HepG2 (cell line): ENCODE data around the gene NPPC. TPM values are rescaled to one million over a fixed set of nuclear protein-coding genes. Genes with fewer than 3 reads are reported as not detected.

Experiments
- CHD2 ChIP-seq: IDR thresholded peaks from 2 replicates; pipeline ENCODE4 v1.6.1; 2011; ENCODE audit warnings: low read depth, low read length, improper control_type of control experiment
- CSRNP2 ChIP-seq: sonication (generic); formaldehyde crosslinking; conservative IDR thresholded peaks from 2 replicates; pipeline ENCODE4 v1.8.0; 2022; ENCODE audit warnings: low read depth, missing genetic modification reagents
- GATAD2A ChIP-seq: IDR thresholded peaks from 2 replicates; pipeline ENCODE4 v1.6.1; 2016
- IKZF4 ChIP-seq: sonication (generic); formaldehyde crosslinking; IDR thresholded peaks from 2 replicates; pipeline ENCODE4 v1.5.1; 2020; ENCODE audit warnings: borderline replicate concordance, mild to moderate bottlenecking, low read depth, missing genetic modification reagents; ENCODE audit errors: not compliant biosample characterization
- JUN ChIP-seq: sonication (generic); formaldehyde crosslinking; IDR thresholded peaks from 2 replicates; pipeline ENCODE4 v1.4.0; 2020; ENCODE audit warnings: mild to moderate bottlenecking, missing genetic modification reagents
- MIER2 ChIP-seq: IDR thresholded peaks from 2 replicates; pipeline ENCODE4 v1.6.1; 2016; ENCODE audit warnings: missing biosample characterization, missing genetic modification reagents
- MIER3 ChIP-seq: IDR thresholded peaks from 2 replicates; pipeline ENCODE4 v1.6.1; 2016; ENCODE audit warnings: missing compliant biosample characterization, borderline replicate concordance
- MTF2 ChIP-seq: sonication (generic); formaldehyde crosslinking; IDR thresholded peaks from 2 replicates; pipeline ENCODE4 v1.5.0; 2020; ENCODE audit warnings: missing genetic modification reagents, borderline replicate concordance
- PAF1 ChIP-seq: IDR thresholded peaks from 2 replicates; pipeline ENCODE4 v1.6.1; 2016; ENCODE audit warnings: missing genetic modification reagents, missing compliant biosample characterization
- PPARG ChIP-seq: conservative IDR thresholded peaks from 2 replicates; pipeline ENCODE4 v1.6.1; 2016; ENCODE audit warnings: missing biosample characterization, missing genetic modification reagents
- REL ChIP-seq: sonication (generic); formaldehyde crosslinking; conservative IDR thresholded peaks from 2 replicates; pipeline ENCODE4 v1.8.0; 2022; ENCODE audit warnings: mild to moderate bottlenecking, missing genetic modification reagents, moderate library complexity
- ZBTB7B ChIP-seq: sonication (generic); formaldehyde crosslinking; IDR thresholded peaks from 2 replicates; pipeline ENCODE4 v1.4.0; 2020; ENCODE audit warnings: missing genetic modification reagents
- ZFX ChIP-seq: sonication (generic); formaldehyde crosslinking; IDR thresholded peaks from 2 replicates; pipeline ENCODE4 v1.4.0; 2020; ENCODE audit warnings: mild to moderate bottlenecking, low read depth, missing genetic modification reagents, moderate library complexity
- ZNF12 ChIP-seq: sonication (generic); formaldehyde crosslinking; IDR thresholded peaks from 2 replicates; pipeline ENCODE4 v1.5.0; 2020; ENCODE audit warnings: missing genetic modification reagents
- ZNF124 ChIP-seq: sonication (generic); formaldehyde crosslinking; IDR thresholded peaks from 2 replicates; pipeline ENCODE4 v1.4.0; 2020; ENCODE audit warnings: missing genetic modification reagents
- ZNF326 ChIP-seq: sonication (generic); formaldehyde crosslinking; IDR thresholded peaks from 2 replicates; pipeline ENCODE4 v1.4.0; 2020; ENCODE audit warnings: missing genetic modification reagents, borderline replicate concordance
- ZNF468 ChIP-seq: sonication (generic); formaldehyde crosslinking; IDR thresholded peaks from 2 replicates; pipeline ENCODE4 v1.8.0; 2022; ENCODE audit warnings: mild to moderate bottlenecking, moderate library complexity, missing genetic modification reagents
- ZNF713 ChIP-seq: sonication (generic); formaldehyde crosslinking; IDR thresholded peaks from 2 replicates; pipeline ENCODE4 v1.4.0; 2020; ENCODE audit warnings: mild to moderate bottlenecking, missing genetic modification reagents
- ZNF766 ChIP-seq: sonication (generic); formaldehyde crosslinking; IDR thresholded peaks from 2 replicates; pipeline ENCODE4 v1.5.0; 2020; ENCODE audit warnings: missing genetic modification reagents, borderline replicate concordance
- ZNF839 ChIP-seq: sonication (generic); formaldehyde crosslinking; IDR thresholded peaks from 2 replicates; pipeline ENCODE4 v1.4.0; 2020; ENCODE audit warnings: missing genetic modification reagents, mild to moderate bottlenecking, borderline replicate concordance
- ZNF883 ChIP-seq: sonication (generic); formaldehyde crosslinking; IDR thresholded peaks from 2 replicates; pipeline ENCODE4 v1.5.1; 2020; ENCODE audit warnings: mild to moderate bottlenecking, missing genetic modification reagents; ENCODE audit errors: not compliant biosample characterization
- polyA plus RNA-seq, 8 experiments: library from polyadenylated mRNA; depleted of rRNA in 3 of 8; stranded (reverse) in 7 of 8; unstranded in 1 of 8; fragments of >200 nt; fragmentation: Illumina TruSeq in 4 of 8; extraction: Trizol in 4 of 8; gene quantifications; 2 replicates each; pipeline versions ENCODE4 v1.2.1 to v1.2.3, GENCODE V29; 2011 to 2016; ENCODE audit warnings: low read depth in 4 of 8, missing spikeins in 1 of 8, mixed read lengths in 1 of 8; ENCODE audit not compliant: insufficient read depth in 1 of 8
- total RNA-seq, 5 experiments: library from RNA; depleted of rRNA; stranded (reverse); fragments of >200 nt; fragmentation: Illumina TruSeq; extraction: Trizol; gene quantifications; 2 replicates each; pipeline ENCODE4 v1.2.3, GENCODE V29; 2016; ENCODE audit warnings: low read depth in 1 of 5
- TF ChIP-seq, protein P1 (sequence below), 2 experiments: sonication (generic) in 1 of 2; formaldehyde crosslinking in 1 of 2; IDR thresholded peaks; 2 replicates each; pipeline versions ENCODE4 v1.6.1 to v1.9.0; 2014 to 2022; ENCODE audit warnings: antibody characterized with exemption in 1 of 2, borderline replicate concordance in 1 of 2, inconsistent platforms in 1 of 2, low read depth in 1 of 2, missing genetic modification reagents in 1 of 2
- TF ChIP-seq, protein P2 (sequence below): sonication (generic); formaldehyde crosslinking; IDR thresholded peaks from 2 replicates; pipeline ENCODE4 v1.4.0; 2020; ENCODE audit warnings: missing genetic modification reagents, borderline replicate concordance

NPPC gene
- total and polyA plus RNA-seq, 2 of the 13 experiments (the other 11 are each of a cell fraction or from before 2014, with no cell fraction given): 0.11 TPM; not detected in 1

GRCh38 chr2:231900486-231900942 lies 25.7 kb downstream of the NPPC start (continued):
- TF ChIP-seq ZFX (CRISPR knock-in tag) (peak; percentile 83), PAF1 (no peak), GATAD2A (CRISPR knock-in tag) (peak; percentile 57), ZNF468 (CRISPR knock-in tag) (no peak), ZNF326 (no peak), ZNF713 (CRISPR knock-in tag) (no peak), CSRNP2 (CRISPR knock-in tag) (no peak), ZNF124 (CRISPR knock-in tag) (peak; percentile 72; the same call in 1 of the 2 replicates), IKZF4 (peak; percentile 36), ZNF766 (no peak), ZBTB7B (peak; percentile 65; the same call in 1 of the 2 replicates), REL (CRISPR knock-in tag) (no peak), JUN (CRISPR knock-in tag) (no peak), ZNF883 (CRISPR knock-in tag) (peak; percentile 56), ZNF12 (CRISPR knock-in tag) (peak; percentile 61; the same call in 1 of the 2 replicates), MTF2 (CRISPR knock-in tag) (peak; percentile 96), ZNF839 (CRISPR knock-in tag) (no peak), CHD2 (no peak), PPARG (CRISPR knock-in tag) (peak; percentile 46; the same call in 1 of the 2 replicates), MIER3 (CRISPR knock-in tag) (peak; percentile 68; the same call in 1 of the 2 replicates), MIER2 (peak; percentile 63; the same call in 1 of the 2 replicates)
- TF ChIP-seq, protein P1, sequence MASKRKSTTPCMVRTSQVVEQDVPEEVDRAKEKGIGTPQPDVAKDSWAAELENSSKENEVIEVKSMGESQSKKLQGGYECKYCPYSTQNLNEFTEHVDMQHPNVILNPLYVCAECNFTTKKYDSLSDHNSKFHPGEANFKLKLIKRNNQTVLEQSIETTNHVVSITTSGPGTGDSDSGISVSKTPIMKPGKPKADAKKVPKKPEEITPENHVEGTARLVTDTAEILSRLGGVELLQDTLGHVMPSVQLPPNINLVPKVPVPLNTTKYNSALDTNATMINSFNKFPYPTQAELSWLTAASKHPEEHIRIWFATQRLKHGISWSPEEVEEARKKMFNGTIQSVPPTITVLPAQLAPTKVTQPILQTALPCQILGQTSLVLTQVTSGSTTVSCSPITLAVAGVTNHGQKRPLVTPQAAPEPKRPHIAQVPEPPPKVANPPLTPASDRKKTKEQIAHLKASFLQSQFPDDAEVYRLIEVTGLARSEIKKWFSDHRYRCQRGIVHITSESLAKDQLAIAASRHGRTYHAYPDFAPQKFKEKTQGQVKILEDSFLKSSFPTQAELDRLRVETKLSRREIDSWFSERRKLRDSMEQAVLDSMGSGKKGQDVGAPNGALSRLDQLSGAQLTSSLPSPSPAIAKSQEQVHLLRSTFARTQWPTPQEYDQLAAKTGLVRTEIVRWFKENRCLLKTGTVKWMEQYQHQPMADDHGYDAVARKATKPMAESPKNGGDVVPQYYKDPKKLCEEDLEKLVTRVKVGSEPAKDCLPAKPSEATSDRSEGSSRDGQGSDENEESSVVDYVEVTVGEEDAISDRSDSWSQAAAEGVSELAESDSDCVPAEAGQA (IDR thresholded peaks at IDR 0.05; ENCODE audit: low read depth): no peak
- TF ChIP-seq, protein P1 (CRISPR knock-in tag; IDR thresholded peaks at IDR 0.05; ENCODE audit: borderline replicate concordance): no peak
- TF ChIP-seq, protein P2, sequence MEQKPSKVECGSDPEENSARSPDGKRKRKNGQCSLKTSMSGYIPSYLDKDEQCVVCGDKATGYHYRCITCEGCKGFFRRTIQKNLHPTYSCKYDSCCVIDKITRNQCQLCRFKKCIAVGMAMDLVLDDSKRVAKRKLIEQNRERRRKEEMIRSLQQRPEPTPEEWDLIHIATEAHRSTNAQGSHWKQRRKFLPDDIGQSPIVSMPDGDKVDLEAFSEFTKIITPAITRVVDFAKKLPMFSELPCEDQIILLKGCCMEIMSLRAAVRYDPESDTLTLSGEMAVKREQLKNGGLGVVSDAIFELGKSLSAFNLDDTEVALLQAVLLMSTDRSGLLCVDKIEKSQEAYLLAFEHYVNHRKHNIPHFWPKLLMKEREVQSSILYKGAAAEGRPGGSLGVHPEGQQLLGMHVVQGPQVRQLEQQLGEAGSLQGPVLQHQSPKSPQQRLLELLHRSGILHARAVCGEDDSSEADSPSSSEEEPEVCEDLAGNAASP (CRISPR knock-in tag): peak; percentile 61; the same call in 1 of the 2 replicates
